HepG2 (cell line): ENCODE measurements around the gene PTRHD1. TPM values are rescaled to one million over a fixed set of nuclear protein-coding genes. Genes with fewer than 3 reads are reported as not detected.

Source experiments
- ARID4A ChIP-seq: sonication (generic); formaldehyde crosslinking; IDR thresholded peaks from 2 replicates; pipeline ENCODE4 v1.5.0; 2020; ENCODE audit warnings: mild to moderate bottlenecking, missing genetic modification reagents, borderline replicate concordance
- BCL6 ChIP-seq: IDR thresholded peaks from 2 replicates; pipeline ENCODE4 v1.6.1; 2016; ENCODE audit warnings: missing genetic modification reagents, missing compliant biosample characterization
- CBX2 ChIP-seq, 2 experiments: fragments of 200-600 bp in 1 of 2; sonication (generic); formaldehyde crosslinking in 1 of 2; IDR thresholded peaks; 2 replicates each; pipeline versions ENCODE4 v1.7.0 to v1.8.1; 2018 to 2022; ENCODE audit warnings: low read depth in 2 of 2, low read length in 1 of 2, mild to moderate bottlenecking in 1 of 2, missing genetic modification reagents in 1 of 2
- CENPBD1 ChIP-seq: sonication (generic); formaldehyde crosslinking; IDR thresholded peaks from 2 replicates; pipeline ENCODE4 v1.8.0; 2022; ENCODE audit warnings: missing genetic modification reagents, low read depth, mild to moderate bottlenecking, borderline replicate concordance
- CREB3 ChIP-seq: sonication (generic); formaldehyde crosslinking; IDR thresholded peaks from 2 replicates; pipeline ENCODE4 v1.5.0; 2020; ENCODE audit warnings: missing genetic modification reagents
- ESRRA ChIP-seq: sonication (generic); formaldehyde crosslinking; IDR thresholded peaks from 2 replicates; pipeline ENCODE4 v1.5.1; 2020; ENCODE audit warnings: mild to moderate bottlenecking, low read depth, missing genetic modification reagents
- FLYWCH1 ChIP-seq: sonication (generic); formaldehyde crosslinking; IDR thresholded peaks from 2 replicates; pipeline ENCODE4 v1.8.1; 2023; ENCODE audit warnings: mild to moderate bottlenecking, missing genetic modification reagents
- HCFC1 ChIP-seq: fragments of 150-350 bp; IDR thresholded peaks from 2 replicates; pipeline ENCODE4 v1.6.1; 2014; ENCODE audit warnings: low read depth, low read length
- KDM3A ChIP-seq: IDR thresholded peaks from 2 replicates; pipeline ENCODE4 v1.6.1; 2018; ENCODE audit warnings: low read depth, missing compliant biosample characterization
- MLXIP ChIP-seq: sonication (generic); formaldehyde crosslinking; IDR thresholded peaks from 2 replicates; pipeline ENCODE4 v1.9.0; 2021; ENCODE audit warnings: missing genetic modification reagents, borderline replicate concordance
- RFXANK ChIP-seq: IDR thresholded peaks from 2 replicates; pipeline ENCODE4 v1.6.1; 2016
- SPEN ChIP-seq: sonication (generic); formaldehyde crosslinking; IDR thresholded peaks from 2 replicates; pipeline ENCODE4 v1.5.1; 2020; ENCODE audit warnings: low read depth, mild to moderate bottlenecking, missing genetic modification reagents
- ZBTB8A ChIP-seq: sonication (generic); formaldehyde crosslinking; IDR thresholded peaks from 2 replicates; pipeline ENCODE4 v1.4.0; 2020; ENCODE audit warnings: mild to moderate bottlenecking, low read depth, missing genetic modification reagents, borderline replicate concordance
- ZNF282 ChIP-seq: fragments of 450-650 bp; IDR thresholded peaks from 2 replicates; pipeline ENCODE4 v1.6.1; 2018; ENCODE audit not compliant: partially characterized antibody
- ZNF292 ChIP-seq: sonication (generic); formaldehyde crosslinking; IDR thresholded peaks from 2 replicates; pipeline ENCODE4 v1.8.1; 2022; ENCODE audit warnings: mild to moderate bottlenecking, low read depth, missing genetic modification reagents, borderline replicate concordance
- ZNF546 ChIP-seq: sonication (generic); formaldehyde crosslinking; conservative IDR thresholded peaks from 2 replicates; pipeline ENCODE4 v1.8.1; 2023; ENCODE audit warnings: mild to moderate bottlenecking, missing genetic modification reagents
- polyA plus RNA-seq, 8 experiments: library from polyadenylated mRNA; depleted of rRNA in 3 of 8; stranded (reverse) in 7 of 8; unstranded in 1 of 8; fragments of >200 nt; fragmentation: Illumina TruSeq in 4 of 8; extraction: Trizol in 4 of 8; gene quantifications; 2 replicates each; pipeline versions ENCODE4 v1.2.1 to v1.2.3, GENCODE V29; 2011 to 2016; ENCODE audit warnings: low read depth in 4 of 8, missing spikeins in 1 of 8, mixed read lengths in 1 of 8; ENCODE audit not compliant: insufficient read depth in 1 of 8
- total RNA-seq, 5 experiments: library from RNA; depleted of rRNA; stranded (reverse); fragments of >200 nt; fragmentation: Illumina TruSeq; extraction: Trizol; gene quantifications; 2 replicates each; pipeline ENCODE4 v1.2.3, GENCODE V29; 2016; ENCODE audit warnings: low read depth in 1 of 5

PTRHD1 gene
- total and polyA plus RNA-seq, 2 of the 13 experiments (the other 11 are each of a cell fraction or from before 2014, with no cell fraction given) = 72.6 to 90.8 TPM

DNA sequence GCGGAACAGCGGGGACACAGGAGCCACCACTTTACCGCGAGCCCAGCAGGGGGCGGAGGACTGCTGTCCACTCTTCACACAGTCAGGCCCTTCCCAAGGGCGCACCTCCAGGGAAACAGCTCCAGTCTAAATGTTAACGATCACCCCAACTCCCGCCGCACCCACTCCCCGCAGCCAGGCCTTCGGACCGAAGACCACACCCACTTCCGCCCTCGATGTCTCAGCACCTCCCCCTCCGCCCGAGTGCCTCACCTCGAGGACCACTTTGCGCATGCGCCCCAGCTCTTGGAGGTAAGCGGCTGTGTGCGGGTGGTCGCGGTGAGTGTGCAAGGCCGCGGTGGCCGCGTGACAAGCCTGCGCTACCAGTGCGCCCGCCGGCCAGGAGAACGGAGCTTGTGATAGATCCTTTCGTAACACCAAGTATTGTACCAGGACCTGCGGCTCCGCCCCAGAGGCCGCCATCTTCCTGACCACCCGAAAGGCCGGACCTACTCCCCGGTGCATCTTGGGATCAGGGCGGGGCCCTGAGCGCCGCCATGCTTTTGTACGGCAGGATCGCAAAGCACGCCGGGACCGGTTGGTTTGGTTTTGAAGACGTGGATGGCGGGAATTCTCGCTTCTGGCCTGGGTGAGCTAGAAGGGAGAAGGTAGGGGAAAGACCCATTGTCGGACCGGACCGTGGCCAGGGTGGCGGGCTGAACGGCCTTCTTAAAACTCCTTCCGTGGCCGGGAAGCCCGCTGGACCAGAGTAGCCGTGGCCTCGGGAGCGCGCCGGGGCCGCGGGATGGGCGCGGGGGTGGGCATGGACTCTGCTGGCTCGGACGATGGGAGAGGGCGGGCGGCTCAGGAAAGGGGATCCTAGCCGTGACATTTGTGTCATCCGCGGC is at the start of gene PTRHD1, which contains the start of gene CENPO (continued):
- peak; percentile 76 for TF ChIP-seq ESRRA (CRISPR knock-in tag)
- no peak; the same call in 1 of the 2 replicates for TF ChIP-seq CENPBD1 (CRISPR knock-in tag)
- no peak for TF ChIP-seq MLXIP (CRISPR knock-in tag)
- peak; percentile 82; the same call in 1 of the 2 replicates for TF ChIP-seq KDM3A (CRISPR knock-in tag)
- TF ChIP-seq RFXANK = no peak
- peak; percentile 81 for TF ChIP-seq HCFC1
- peak; percentile 93 for TF ChIP-seq ZNF546 (CRISPR knock-in tag)
- peak; percentile 29; the same call in 1 of the 2 replicates for TF ChIP-seq FLYWCH1 (CRISPR knock-in tag)
- TF ChIP-seq ZBTB8A = no peak
- no peak for TF ChIP-seq ZNF282
- TF ChIP-seq CREB3 (CRISPR knock-in tag) = no peak; the same call in 1 of the 2 replicates
- TF ChIP-seq SPEN (CRISPR knock-in tag) = peak; percentile 94
- no peak for TF ChIP-seq CBX2 (IDR thresholded peaks at IDR 0.05; ENCODE audit: low read depth, low read length)
- no peak for TF ChIP-seq CBX2 (CRISPR knock-in tag; IDR thresholded peaks at IDR 0.05; ENCODE audit: low read depth)
- TF ChIP-seq BCL6 (CRISPR knock-in tag) = peak; percentile 31; the same call in 1 of the 2 replicates
- peak; percentile 98 for TF ChIP-seq ARID4A (CRISPR knock-in tag)
- TF ChIP-seq ZNF292 = peak; percentile 70; the same call in 1 of the 2 replicates
